GM21723 (cell line): ENCODE data around the gene SOX1.

Source experiments
- ATAC-seq: cut with Tn5 transposase; IDR thresholded peaks from one replicate; pipeline ENCODE4 v1.9.1; 2021; ENCODE audit warnings: mild to moderate bottlenecking, moderate library complexity; ENCODE audit not compliant: unreplicated experiment

Gene SOX1

DNA sequence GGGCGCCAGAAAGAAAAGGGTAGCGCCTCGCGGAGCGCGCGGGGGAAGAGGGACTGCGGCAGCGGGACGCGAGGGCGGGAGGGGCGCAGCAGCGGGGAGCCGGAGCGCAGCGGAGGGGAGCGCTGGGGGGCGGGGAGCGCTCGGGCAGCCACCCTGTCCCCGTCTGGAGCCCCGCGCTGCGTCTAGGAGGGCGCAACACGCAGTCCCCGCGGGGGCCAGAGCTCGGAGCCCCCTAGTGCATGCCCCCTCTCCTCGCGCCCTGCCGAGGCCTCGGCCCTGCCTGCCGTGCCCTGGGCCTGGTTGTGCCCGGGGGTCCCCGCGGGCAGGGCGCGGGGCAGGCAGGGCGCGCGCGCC lies 37.9 kb downstream of the SOX1 start:
- ATAC-seq, result no peak

DNA sequence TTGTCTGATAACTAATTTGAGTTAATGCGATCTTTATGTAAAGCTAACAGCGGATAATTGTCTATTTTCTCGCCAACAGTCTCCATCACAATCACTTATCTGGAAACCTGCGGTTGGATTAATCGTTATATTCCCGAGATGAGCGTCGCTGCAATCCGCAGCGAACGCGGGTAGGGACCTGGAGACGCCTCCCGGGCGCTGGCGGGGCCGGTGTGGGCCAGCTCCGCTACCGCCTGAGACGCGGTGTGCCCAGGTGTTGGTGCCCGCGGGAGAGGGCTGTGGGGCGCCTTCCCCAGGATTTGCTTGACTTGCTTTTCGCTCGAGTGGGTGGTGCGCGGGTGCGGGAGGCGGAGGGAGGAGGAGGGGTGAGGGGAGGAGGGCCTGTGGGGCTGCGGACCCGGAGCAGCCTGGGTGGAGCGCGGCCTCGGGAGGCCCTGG lies 38.3 kb downstream of the SOX1 start:
- ATAC-seq, result no peak

DNA sequence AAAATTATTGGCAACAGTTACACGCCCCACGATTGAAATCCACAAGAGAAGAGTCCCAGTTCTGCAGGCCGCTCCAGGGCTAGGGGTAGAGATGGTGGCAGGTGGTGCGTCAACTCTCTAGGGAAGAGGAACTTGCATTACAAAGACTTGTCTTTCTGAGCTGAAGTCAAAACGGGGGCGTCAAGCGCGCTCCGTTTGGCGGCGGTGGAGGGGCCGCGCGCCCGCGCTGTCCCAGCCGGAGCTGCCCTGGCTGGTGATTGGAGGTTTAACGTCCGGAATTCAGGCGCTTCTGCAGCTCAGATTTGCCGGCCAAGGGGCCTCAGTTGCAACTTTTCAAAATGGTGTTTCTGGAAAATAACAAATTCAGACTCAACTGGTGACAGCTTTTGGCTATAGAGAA lies 38.9 kb downstream of the SOX1 start:
- no peak for ATAC-seq

GRCh38 chr13:112106478-112107141 lies 39.7 kb downstream of the SOX1 start:
- no peak for ATAC-seq

GRCh38 chr13:112107289-112107688 lies 40.3 kb downstream of the SOX1 start:
- ATAC-seq, result no peak

DNA sequence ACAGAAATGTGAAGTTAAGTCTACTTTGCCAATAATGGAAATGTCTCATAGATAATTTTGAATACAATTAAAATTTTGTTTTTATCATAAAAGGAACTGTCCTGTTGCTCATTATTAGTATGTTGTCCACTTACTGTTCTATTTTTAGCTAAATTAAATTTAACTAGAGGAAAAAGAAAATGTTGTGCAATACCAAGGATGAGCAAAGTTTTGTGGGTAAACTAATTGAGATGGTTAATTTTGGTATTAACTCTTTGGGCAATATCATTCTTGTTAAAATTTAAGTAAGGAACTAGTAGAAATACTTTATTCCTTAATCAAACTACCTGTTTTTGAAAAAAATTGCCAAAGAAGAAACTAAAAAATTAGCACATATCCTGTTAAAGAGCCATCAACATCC lies 43.5 kb downstream of the SOX1 start:
- ATAC-seq, result no peak

- no peak for ATAC-seq
These were observed 44.4 kb downstream of the SOX1 start for GRCh38 chr13:112111239-112111857.

DNA sequence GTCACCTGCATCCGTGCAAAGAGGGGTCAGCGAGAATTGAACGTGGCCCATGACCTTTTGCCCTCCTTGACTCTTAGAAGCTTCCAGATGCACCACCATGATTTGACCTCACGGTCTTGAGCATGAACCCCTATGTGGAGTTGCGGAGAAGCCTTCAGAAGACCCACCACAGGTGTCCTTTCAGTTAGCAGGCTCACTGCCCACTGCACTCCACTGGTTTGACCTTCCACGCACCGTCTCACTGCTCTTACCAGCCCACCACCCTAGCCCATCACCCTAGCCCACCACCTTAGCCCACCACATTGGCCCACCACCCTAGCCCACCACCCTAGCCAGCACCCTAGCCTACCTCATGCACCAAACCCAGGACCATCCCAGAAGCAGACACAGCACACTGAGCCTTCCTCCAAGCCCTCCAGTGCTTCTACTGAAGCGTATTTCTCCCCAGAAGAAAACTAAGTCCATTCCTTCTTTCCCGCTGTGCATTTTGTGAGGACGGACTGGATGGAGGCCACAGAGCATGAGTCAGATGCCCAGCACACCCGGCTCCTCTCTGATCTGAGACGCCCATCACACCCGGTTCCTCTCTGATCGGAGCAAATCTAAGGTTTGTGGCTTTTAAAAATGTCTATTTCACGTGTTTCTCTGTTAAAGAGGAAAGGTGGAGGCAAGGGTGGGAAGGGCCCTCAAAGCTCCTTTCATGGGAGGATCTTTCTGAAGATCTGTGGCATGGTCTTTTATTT lies 45.8 kb downstream of the SOX1 start:
- ATAC-seq, result no peak

GRCh38 chr13:112113348-112113747 lies 46.4 kb downstream of the SOX1 start:
- ATAC-seq, result no peak

- ATAC-seq, result no peak
These were observed 46.9 kb downstream of the SOX1 start for GRCh38 chr13:112113851-112114250.

- no peak for ATAC-seq
These were observed 47.4 kb downstream of the SOX1 start for GRCh38 chr13:112114391-112114790.

- ATAC-seq, result no peak
These were observed 48.6 kb downstream of the SOX1 start for GRCh38 chr13:112115403-112116091.

DNA sequence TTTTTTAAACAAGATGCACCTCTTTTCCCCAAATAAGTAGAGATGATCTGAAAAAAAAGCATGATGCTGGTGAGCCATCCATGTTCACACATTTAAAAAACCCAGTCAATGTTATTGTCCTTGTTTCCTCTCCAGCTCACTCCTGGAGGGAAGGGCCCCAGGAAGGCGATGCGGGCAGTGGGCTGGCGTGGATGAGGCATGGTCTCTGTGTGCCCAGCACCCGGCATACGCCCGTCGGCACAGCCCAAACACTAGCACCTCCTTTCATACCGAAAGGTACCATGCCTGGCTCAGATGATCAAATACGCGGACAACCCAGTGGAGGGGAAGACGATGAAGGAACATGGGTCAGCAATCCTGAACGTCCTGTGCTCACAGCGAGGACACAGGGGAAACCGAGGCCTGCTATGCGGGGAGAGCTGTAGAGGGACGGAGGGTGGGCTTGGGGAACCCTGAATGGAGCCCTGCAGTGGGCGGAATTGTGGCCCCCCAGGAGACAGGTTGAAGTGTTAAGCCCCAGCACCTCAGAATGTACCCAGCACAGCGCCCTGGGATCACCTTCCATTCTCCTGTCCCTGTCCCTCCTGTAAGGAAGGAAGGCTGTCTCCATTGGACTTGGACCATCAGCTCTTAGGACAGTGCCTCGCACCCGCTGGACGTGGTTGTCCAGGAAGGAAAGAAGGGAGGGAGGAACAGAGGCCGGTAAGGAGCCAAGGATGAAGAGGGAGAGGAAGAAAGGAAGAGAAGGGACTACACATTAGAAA lies 49.4 kb downstream of the SOX1 start:
- no peak for ATAC-seq

DNA sequence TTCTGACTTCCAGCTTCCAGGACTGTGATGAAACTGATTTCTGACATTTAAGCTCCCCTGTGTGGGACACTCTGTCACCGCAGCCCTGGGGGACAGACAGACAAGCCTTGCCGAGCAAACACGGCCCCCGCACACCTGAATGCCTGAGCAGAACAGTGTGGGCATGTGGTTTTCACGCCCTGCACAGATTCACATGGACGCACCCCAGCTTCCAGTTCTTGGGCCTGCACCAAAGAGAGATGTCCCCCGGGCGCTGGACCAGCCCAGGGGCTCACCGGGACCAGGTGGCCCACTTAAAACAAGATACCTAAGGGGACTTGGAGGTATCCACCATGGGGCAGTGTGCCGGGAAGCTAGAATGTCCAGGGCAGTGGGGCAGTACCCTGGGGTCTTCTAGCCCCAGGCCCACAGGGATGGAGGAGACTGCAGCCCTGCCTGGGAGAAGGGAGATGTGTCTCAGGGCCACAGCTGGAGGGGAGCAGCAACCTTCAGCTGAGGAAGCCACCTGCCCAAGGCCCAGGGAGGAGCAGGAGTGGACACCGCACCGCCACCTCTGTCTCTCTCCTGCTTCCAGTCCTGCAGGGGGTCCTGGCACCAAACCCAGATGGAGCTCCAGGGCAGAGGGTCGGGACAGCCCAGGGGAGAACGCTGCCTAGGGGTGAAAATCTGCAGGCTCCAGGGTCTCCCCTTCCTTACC lies 50.5 kb downstream of the SOX1 start:
- no peak for ATAC-seq

DNA sequence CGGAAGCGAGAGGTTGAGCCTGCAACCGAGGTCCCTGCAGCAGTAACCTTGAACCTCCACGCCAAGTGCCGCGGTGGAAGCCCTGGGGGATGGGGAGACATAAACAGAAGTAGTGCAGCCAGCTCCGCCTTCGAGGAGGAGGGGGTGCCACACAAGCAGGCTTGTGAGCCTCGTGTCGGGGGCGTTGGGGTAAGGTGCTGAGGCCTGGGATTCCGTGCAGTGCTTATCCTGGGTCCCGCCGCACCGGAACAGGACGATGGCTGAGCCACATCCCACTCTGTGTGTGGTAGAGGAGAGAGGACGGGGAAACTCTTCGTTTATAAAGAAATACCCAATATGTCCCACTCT lies 51.0 kb downstream of the SOX1 start:
- no peak for ATAC-seq

DNA sequence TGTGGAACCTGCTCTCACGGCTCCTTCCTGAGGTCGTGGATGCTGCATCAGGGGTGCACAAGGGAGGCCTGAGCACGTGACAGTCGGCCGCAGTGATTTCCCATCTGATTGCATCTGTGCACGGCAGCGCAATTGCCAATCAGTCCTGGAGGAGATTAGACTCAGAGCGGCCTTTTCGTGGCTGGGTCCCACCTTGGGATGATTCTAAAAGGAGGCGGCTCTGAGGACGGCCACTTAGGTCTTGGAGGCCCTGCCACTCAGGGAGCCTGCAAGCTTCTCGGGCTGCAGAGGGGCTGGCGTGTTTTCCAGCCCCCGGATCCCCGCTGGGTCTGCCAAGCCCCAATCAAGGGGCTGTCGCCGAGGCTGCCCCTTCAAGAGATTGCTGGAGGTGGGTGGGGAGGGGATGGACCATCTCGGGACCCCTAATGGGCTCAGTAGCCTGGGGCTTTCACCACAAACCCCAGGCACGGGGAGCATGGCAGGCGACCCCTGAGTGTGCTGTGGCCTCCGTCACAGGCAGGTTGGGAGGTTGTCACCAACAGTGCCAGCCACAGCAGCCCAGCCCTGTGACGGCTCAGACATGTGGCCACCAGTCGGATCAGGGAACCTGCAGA lies 51.6 kb downstream of the SOX1 start:
- ATAC-seq, result no peak

GRCh38 chr13:112119192-112120030 lies 52.5 kb downstream of the SOX1 start:
- ATAC-seq, result no peak

- no peak for ATAC-seq
These were observed 53.1 kb downstream of the SOX1 start for GRCh38 chr13:112120031-112120373.
